ENCODE measurements around the gene FBN2.

DNA sequence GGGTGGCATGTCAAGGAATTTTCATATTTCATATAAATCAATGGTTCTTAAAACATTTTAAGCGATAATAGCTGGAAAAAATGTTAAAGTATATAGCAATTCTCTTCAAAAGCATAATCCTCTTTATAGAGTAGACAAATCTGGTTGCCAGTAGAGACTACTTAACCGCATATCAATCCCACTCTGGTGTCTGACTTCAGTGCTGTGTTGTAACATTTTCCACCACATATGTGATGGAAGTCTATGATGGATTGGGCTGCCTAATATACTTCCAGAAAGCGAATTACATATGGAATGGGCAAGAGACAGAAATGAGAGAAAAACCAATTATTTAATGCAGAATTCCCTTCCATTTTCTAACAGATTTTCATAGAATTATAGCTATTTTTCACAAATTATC, 54.3 kb downstream of the FBN2 start:
- TF ChIP-seq POLR2A (IDR thresholded peaks at IDR 0.05; ENCODE audit: low read length) (no peak), GATA1 (IDR thresholded peaks at IDR 0.05; ENCODE audit: low read depth, low read length) (no peak)
